NB4 (cell line): ENCODE results near the gene CACNA1D.

Experiments
- DNase-seq: peaks from one replicate; pipeline ENCODE4 v3.0.0; 2010; ENCODE audit warnings: low read depth
- H3K4me3 ChIP-seq: one replicate; pipeline ENCODE4 v1.5.1; 2011; ENCODE audit warnings: mild to moderate bottlenecking, low read depth, low read length, moderate library complexity
- CTCF ChIP-seq: IDR thresholded peaks from one replicate; pipeline ENCODE4 v1.5.1; 2012; ENCODE audit warnings: low read depth, low read length
- MAX ChIP-seq: IDR thresholded peaks from 2 replicates; pipeline ENCODE4 v1.6.1; 2011; ENCODE audit warnings: low read depth, low read length
- MYC ChIP-seq: IDR thresholded peaks from 2 replicates; pipeline ENCODE4 v1.6.1; 2011; ENCODE audit warnings: low read depth, low read length
- POLR2A ChIP-seq: IDR thresholded peaks from 2 replicates; pipeline ENCODE4 v1.6.1; 2011; ENCODE audit warnings: mild to moderate bottlenecking; ENCODE audit not compliant: insufficient read length; ENCODE audit errors: extremely low read depth

The CACNA1D gene

DNA sequence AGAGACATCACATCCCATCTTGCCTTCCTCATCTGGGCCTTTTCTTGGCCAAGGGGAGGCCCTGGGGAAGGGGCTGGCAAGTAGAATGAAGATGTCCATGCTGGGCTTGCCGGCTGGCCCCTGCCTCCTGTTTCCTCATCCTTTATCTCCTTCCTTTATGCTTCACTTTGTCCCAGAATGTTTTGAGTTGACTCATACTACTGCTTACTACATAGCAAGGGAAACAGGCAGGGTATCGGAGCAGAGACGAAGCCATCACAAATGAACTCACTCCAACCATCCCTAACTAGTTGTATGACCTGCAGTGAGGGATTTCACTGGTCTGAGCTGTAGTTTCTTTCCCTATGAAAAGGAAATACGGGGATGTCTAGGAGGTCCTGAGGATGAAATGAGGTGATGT lies 285.8 kb downstream of the CACNA1D start:
- DNase-seq: no peak

DNA sequence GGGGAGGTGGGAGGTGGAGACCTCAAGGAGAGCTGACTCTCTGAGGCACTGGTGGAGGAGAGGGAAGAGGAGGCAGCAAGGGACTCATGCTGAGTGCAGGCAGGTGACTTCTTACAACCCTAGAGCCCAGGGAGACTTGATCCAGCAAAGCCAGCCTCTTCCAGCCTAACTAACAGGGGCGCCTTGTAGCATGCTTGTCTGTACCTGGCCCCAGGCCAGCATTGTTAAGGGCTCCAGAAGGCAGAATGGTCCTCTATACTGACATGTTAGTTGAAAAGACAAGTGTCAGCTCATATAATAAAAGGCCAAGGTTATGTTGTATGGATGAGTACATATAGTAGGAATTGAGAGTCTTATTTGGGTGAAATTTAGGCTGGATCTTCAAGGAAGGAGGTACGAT lies 286.4 kb downstream of the CACNA1D start:
- DNase-seq: no peak
- H3K4me3 ChIP-seq: no peak overlapping the region
- TF ChIP-seq MAX (no peak), MYC (no peak), POLR2A (no peak), CTCF (no peak)

More for the DNA sequence above, 285.8 kb downstream of the CACNA1D start:
- no peak for TF ChIP-seq MAX
- no peak for TF ChIP-seq POLR2A
- TF ChIP-seq MYC: no peak
- TF ChIP-seq CTCF: no peak
- no peak overlapping the region for H3K4me3 ChIP-seq

DNA sequence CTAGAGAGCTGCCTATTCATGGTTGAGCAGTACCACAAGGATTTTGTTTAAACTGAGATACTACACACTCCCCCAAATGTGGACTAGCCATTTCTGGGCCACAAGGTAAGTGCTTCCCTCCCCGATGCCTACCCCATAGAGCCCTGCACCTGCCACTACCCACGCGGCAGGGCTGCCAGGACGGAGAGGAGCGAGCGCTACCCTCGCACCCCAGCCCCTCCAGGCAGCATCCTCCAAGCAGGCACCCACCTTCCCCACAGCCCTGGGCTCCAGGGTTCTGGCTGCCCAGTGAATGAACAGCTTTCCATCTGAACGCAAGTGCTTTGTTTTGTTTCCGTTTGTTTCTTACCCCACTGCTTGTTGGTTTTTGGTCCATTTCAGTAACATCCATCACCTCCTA lies 292.6 kb downstream of the CACNA1D start:
- no peak for DNase-seq
- TF ChIP-seq CTCF (no peak), MYC (no peak), MAX (no peak), POLR2A (no peak)

DNA sequence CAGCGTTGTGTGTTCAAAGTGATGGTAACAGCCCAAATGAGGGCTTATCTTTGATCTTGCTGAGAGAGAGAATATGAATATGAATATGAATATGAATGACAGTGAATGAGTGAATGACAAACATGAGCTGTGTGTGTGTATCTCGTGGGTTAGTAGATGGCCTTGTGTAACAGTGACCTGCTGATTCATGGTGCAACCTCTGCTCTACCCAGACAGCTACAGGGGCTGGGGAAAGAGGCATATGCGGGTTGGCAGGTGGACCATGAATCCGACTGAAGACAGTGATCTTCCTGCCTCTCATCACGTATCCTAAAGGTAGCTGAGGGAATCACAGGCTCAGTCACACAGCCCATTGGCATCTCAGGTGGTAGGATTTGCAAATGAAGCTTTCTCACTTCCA lies 293.6 kb downstream of the CACNA1D start:
- TF ChIP-seq MYC (no peak), CTCF (no peak), POLR2A (no peak), MAX (no peak)
- DNase-seq: no peak
- no peak overlapping the region for H3K4me3 ChIP-seq

More for the DNA sequence above, 292.6 kb downstream of the CACNA1D start:
- no peak overlapping the region for H3K4me3 ChIP-seq

GRCh38 chr3:53789459-53789858 lies 295.0 kb downstream of the CACNA1D start:
- no peak for DNase-seq
- no peak for TF ChIP-seq POLR2A
- no peak for TF ChIP-seq MAX
- H3K4me3 ChIP-seq: no peak overlapping the region

GRCh38 chr3:53790470-53790869 lies 296.1 kb downstream of the CACNA1D start:
- H3K4me3 ChIP-seq: no peak overlapping the region
- no peak for DNase-seq
- TF ChIP-seq MYC: no peak
- no peak for TF ChIP-seq POLR2A

DNA sequence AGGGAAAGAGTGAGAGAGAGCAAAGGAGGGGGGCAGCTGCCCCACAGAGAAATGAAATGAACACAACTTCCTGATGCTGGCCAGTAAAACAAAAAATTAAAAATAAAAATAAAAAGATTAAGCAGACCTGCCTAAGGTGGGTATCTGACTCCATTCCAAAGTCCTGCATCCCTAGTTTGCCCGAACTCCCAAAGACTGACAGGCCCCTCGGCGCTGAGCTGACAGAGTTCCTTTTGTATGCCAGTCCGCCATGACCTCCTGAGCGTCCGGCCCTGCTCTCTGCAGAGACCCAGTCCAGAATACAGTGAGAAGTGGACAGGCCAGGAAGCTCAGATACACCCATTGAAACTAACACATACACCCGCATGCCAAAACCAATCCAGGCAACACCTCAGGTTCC lies 296.9 kb downstream of the CACNA1D start:
- TF ChIP-seq CTCF (no peak), MAX (no peak), POLR2A (no peak), MYC (no peak)
- H3K4me3 ChIP-seq: no peak overlapping the region
- DNase-seq: no peak
